Measurements from ENCODE around the gene KCNC1.

KCNC1 gene

DNA sequence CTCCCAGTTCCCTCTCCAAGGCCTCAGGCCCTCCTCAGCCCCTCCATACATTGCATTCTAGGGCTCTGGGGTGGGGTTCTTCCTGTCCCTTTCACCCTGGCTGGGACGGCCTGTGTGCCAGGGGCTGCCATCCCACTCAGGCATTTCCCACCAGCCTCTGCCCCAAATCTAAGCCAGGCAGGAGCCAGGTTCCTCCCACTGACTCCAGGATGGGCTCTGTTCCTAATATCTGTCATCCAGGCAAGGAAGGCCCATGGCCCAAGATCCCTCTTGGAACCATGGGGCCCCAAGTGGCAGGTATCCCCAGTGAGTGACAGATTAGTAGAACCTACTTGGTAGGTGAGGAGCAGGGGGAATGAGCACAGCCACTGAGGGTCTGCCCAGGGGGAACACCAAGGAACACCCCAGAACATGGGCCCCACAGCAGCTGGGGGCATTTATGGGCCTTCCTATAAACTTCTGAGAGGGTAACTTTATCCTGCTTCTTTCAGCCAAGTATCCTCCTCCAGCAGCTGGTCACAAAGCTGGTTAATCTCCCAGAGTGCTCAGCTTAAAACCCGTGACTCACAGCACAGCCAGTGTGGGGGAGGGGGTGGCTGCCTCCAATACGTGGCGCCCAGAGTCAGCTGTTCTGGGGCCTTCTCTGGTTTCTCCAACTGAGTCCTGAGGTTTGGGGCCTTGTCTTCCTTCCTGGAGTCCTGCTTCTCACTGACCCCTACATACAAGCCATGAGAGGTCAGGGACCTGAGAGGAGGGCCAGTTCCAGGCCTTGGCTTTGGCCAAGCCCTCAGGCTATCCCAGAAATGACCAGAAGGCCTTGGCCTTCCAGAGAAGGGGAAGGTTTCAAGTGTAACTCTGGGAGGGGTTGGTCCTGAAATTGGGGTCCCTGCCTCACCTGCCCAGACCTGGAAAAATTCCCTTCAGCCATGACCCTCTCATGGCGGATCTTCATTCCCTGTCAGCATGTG, 35.1 kb upstream of the KCNC1 start:
- POLR2A ChIA-PET = no interaction called here
- no peak for DNase-seq (ENCODE audit: low read depth, low spot score)

DNA sequence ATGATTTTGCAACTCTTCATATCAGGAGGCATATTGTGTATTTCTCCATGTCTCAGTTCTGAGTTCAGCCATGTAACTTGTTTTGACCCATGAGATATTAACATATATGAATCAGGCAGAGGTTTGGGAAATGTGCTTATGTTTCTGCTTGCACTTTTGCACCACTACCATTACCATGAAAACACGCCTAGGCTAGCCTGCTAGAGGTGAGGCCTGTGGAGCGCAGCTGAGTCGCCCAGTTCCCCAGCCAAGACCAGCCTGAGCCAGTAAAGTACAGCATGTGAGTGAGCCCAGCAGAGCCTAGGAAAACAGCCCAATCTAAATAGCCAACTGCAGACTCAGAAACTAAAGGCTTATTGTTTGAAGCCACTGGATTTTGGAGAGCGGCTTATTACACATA, 33.6 kb upstream of the KCNC1 start:
- ChIA-PET POLR2A (no interaction called here), CTCF (interaction anchor here (1.1 kb wide), 1 partner anchor 28 kb away, joined by 3 read pairs; no protein-coding TSS in a partner anchor)
- no peak overlapping the region for H3K4me3 ChIP-seq (ENCODE audit: low read depth, low read length)
- no peak for DNase-seq (ENCODE audit: low read depth, low spot score)
- TF ChIP-seq, protein P1, sequence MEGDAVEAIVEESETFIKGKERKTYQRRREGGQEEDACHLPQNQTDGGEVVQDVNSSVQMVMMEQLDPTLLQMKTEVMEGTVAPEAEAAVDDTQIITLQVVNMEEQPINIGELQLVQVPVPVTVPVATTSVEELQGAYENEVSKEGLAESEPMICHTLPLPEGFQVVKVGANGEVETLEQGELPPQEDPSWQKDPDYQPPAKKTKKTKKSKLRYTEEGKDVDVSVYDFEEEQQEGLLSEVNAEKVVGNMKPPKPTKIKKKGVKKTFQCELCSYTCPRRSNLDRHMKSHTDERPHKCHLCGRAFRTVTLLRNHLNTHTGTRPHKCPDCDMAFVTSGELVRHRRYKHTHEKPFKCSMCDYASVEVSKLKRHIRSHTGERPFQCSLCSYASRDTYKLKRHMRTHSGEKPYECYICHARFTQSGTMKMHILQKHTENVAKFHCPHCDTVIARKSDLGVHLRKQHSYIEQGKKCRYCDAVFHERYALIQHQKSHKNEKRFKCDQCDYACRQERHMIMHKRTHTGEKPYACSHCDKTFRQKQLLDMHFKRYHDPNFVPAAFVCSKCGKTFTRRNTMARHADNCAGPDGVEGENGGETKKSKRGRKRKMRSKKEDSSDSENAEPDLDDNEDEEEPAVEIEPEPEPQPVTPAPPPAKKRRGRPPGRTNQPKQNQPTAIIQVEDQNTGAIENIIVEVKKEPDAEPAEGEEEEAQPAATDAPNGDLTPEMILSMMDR (IDR thresholded peaks at IDR 0.05; ENCODE audit: insufficient read depth, low read length, missing control alignments) = no peak

More for the DNA sequence above, 35.1 kb upstream of the KCNC1 start:
- no peak overlapping the region for H3K4me3 ChIP-seq (ENCODE audit: low read depth, low read length)
- CTCF ChIA-PET = interaction anchor here (1.0 to 1.1 kb wide), 2 partner anchors 30 to 273 kb away, joined by 3 read pairs; no protein-coding TSS in a partner anchor
- TF ChIP-seq, protein P1 (IDR thresholded peaks at IDR 0.05; ENCODE audit: insufficient read depth, low read length, missing control alignments) = no peak

DNA sequence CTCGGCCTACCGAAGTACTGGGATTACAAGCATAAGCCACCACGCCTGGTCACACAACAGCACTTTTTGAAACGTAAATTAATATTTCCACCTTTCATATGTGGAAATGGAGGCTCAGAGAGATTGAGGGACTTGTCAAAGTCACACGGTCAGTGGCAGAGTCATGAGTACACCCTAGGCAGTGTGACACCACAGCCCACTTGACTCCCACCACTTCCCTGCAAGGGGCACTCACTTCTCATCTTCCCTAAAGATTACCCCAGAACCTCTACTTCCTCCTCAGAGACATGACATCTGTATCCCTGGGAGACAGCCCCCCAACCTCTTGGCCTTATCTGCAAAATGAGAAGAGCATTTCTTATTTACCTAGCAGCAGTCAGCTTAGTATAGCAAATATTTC, 31.7 kb upstream of the KCNC1 start:
- CTCF ChIA-PET = no interaction called here
- no peak for DNase-seq (ENCODE audit: low read depth, low spot score)

GRCh38 chr11:17703951-17704350, 30.6 kb upstream of the KCNC1 start:
- TF ChIP-seq, protein P1 (IDR thresholded peaks at IDR 0.05; ENCODE audit: insufficient read depth, low read length, missing control alignments) = no peak
- no peak for DNase-seq (ENCODE audit: low read depth, low spot score)
- CTCF ChIA-PET = no interaction called here
- no peak overlapping the region for H3K4me3 ChIP-seq (ENCODE audit: low read depth, low read length)
- POLR2A ChIA-PET = no interaction called here

More for the DNA sequence above, 31.7 kb upstream of the KCNC1 start:
- H3K4me3 ChIP-seq (ENCODE audit: low read depth, low read length) = no peak overlapping the region
- POLR2A ChIA-PET = no interaction called here
- TF ChIP-seq, protein P1 (IDR thresholded peaks at IDR 0.05; ENCODE audit: insufficient read depth, low read length, missing control alignments) = no peak

DNA sequence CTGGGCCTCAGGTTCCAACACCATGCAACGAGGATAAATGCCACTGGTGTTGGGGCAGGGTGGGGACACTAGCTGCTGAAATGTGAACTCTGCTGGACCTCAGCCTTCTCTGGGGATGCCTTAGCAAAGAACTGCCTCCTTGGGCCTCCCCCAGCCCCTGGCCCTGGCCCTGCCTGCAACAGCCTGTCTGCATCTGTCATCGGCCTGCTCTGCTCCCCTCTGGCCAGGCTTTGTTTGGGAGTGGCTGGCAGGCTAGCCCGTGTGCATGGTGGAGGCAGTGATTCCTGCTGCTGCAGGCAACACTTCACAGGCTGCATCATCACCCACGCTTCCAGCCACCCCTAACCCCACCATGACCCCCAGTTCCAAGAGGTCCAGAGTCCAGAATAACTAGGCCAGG, 26.8 kb upstream of the KCNC1 start:
- CTCF ChIA-PET = no interaction called here

DNA sequence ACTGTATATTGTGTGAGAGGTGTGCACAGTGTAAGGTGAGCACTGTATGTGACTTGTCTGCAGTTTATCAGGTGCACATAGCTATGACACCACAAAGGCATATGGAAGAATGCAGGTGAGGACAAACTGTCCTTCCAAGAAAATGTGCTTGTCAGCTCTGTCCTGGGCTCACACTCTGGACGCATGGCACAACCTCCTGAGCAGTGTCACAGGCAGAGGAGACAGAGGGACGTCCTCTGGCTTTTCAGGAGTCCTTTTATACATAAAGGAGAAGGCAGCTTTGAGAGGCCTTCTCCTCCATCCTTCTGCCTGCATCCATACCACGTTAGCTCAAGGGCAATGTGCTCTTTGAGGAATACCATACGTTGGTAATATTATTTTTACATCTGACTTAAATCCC, 22.7 kb upstream of the KCNC1 start:
- no peak overlapping the region for H3K4me3 ChIP-seq (ENCODE audit: low read depth, low read length)
- TF ChIP-seq, protein P1 (IDR thresholded peaks at IDR 0.05; ENCODE audit: insufficient read depth, low read length, missing control alignments) = no peak
- CTCF ChIA-PET = interaction anchor here (1.6 kb wide), 1 partner anchor 19 kb away, joined by 8 read pairs; no protein-coding TSS in a partner anchor
- POLR2A ChIA-PET = no interaction called here
- no peak for DNase-seq (ENCODE audit: low read depth, low spot score)

More for the DNA sequence above, 26.8 kb upstream of the KCNC1 start:
- DNase-seq (ENCODE audit: low read depth, low spot score) = no peak
- TF ChIP-seq, protein P1 (IDR thresholded peaks at IDR 0.05; ENCODE audit: insufficient read depth, low read length, missing control alignments) = no peak
- no peak overlapping the region for H3K4me3 ChIP-seq (ENCODE audit: low read depth, low read length)
- POLR2A ChIA-PET = no interaction called here
